Measurements from ENCODE around the gene TAOK2.

DNA sequence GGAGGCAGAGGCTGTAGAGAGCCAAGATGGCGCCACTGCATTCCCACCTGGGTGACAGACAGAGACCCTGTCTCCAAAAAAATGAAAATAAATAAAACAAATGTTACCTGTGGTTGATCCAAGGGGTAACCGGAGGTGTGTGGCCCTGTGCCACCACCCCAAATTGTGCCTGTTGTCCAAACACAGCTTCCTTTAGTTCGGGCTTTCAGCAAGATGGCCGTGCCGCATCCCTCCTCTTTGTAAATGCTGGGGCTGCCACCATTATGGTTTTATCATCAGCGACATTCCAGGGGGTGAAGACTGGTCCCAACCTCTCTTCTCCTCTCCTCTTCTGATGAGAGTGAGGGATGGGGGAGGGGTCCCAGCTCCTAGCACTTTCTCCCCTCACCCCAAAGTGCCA is 49.2 kb downstream of the TAOK2 start, which contains the start of gene C16orf92:
- no peak for TF ChIP-seq POLR2A (IDR thresholded peaks at IDR 0.05)
- TF ChIP-seq, protein P1, sequence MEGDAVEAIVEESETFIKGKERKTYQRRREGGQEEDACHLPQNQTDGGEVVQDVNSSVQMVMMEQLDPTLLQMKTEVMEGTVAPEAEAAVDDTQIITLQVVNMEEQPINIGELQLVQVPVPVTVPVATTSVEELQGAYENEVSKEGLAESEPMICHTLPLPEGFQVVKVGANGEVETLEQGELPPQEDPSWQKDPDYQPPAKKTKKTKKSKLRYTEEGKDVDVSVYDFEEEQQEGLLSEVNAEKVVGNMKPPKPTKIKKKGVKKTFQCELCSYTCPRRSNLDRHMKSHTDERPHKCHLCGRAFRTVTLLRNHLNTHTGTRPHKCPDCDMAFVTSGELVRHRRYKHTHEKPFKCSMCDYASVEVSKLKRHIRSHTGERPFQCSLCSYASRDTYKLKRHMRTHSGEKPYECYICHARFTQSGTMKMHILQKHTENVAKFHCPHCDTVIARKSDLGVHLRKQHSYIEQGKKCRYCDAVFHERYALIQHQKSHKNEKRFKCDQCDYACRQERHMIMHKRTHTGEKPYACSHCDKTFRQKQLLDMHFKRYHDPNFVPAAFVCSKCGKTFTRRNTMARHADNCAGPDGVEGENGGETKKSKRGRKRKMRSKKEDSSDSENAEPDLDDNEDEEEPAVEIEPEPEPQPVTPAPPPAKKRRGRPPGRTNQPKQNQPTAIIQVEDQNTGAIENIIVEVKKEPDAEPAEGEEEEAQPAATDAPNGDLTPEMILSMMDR (IDR thresholded peaks at IDR 0.05): no peak

Measured in testis (tissue), 2 donors.